ENCODE results near the gene CD247.
A peak's percentile ranks its signal among the peaks of the same experiment; 100 is the strongest.

Gene CD247

GRCh38 chr1:167467752-167468151 is 50.6 kb downstream of the CD247 start (continued):
- TF ChIP-seq INSM2 (tag by site-specific recombination; IDR thresholded peaks at IDR 0.05), result no peak

GRCh38 chr1:167467126-167467710 is 51.1 kb downstream of the CD247 start:
- CTCF ChIA-PET, result interaction anchor here (0.7 to 1.2 kb wide), 2 partner anchors 11 to 22 kb away, joined by 3 read pairs; no protein-coding TSS in a partner anchor
- H3K4me3 ChIP-seq (ENCODE audit: low read depth, low read length), result no peak overlapping the region
- no peaks in the 10 kb centered on the region for H3K9me3 ChIP-seq (ENCODE audit: control insufficient read depth, insufficient read depth, low read depth, low read length)
- no peak for TF ChIP-seq ZSCAN4 (tag by site-specific recombination; IDR thresholded peaks at IDR 0.05)
- no peak for TF ChIP-seq ZNF701 (tag by site-specific recombination; IDR thresholded peaks at IDR 0.05)
- TF ChIP-seq ZBTB10 (tag by site-specific recombination; IDR thresholded peaks at IDR 0.05), result no peak
- TF ChIP-seq ZNF174 (tag by site-specific recombination; IDR thresholded peaks at IDR 0.05), result no peak
- TF ChIP-seq ZNF571 (tag by site-specific recombination; IDR thresholded peaks at IDR 0.05), result no peak
- no peak for TF ChIP-seq REST (tag by site-specific recombination; IDR thresholded peaks at IDR 0.05)
- POLR2A ChIA-PET, result no interaction called here
- no peaks in the 10 kb centered on the region for H3K36me3 ChIP-seq (ENCODE audit: control insufficient read depth in 2 of 2, insufficient read depth in 1 of 2, low read length in 2 of 2)
- H3K4me1 ChIP-seq (ENCODE audit: control insufficient read depth, insufficient read depth, low read length), result no peaks in the 10 kb centered on the region
- no peak overlapping the region for H3K27ac ChIP-seq (ENCODE audit: extremely low read depth, low read depth, low read length)

GRCh38 chr1:167465743-167466142 is 52.6 kb downstream of the CD247 start:
- no peak overlapping the region for H3K27ac ChIP-seq (ENCODE audit: extremely low read depth, low read depth, low read length)
- H3K36me3 ChIP-seq (ENCODE audit: control insufficient read depth in 2 of 2, insufficient read depth in 1 of 2, low read length in 2 of 2), result no peaks in the 10 kb centered on the region
- POLR2A ChIA-PET, result interaction anchor here (1.6 kb wide), 1 partner anchor 10 kb away, joined by 9 read pairs; no protein-coding TSS in a partner anchor
- TF ChIP-seq ZNF155 (tag by site-specific recombination; IDR thresholded peaks at IDR 0.05) (no peak), ZBTB17 (tag by site-specific recombination; IDR thresholded peaks at IDR 0.05) (peak; percentile 47; the same call in 1 of the 2 replicates), ZSCAN4 (tag by site-specific recombination; IDR thresholded peaks at IDR 0.05) (no peak), ZNF114 (tag by site-specific recombination; IDR thresholded peaks at IDR 0.05) (no peak)
- CTCF ChIA-PET, result interaction anchor here (0.6 to 0.8 kb wide), 2 partner anchors 12 to 700 kb away, joined by 4 read pairs; no protein-coding TSS in a partner anchor
- no peak overlapping the region for H3K4me3 ChIP-seq (ENCODE audit: low read depth, low read length)
- no peaks in the 10 kb centered on the region for H3K4me1 ChIP-seq (ENCODE audit: control insufficient read depth, insufficient read depth, low read length)
- H3K9me3 ChIP-seq (ENCODE audit: control insufficient read depth, insufficient read depth, low read depth, low read length), result no peaks in the 10 kb centered on the region
